Measurements from ENCODE around the gene ALPL.

GRCh38 chr1:21618059-21618458 lies 108.8 kb downstream of the ALPL start:
- TF ChIP-seq SIN3A (IDR thresholded peaks at IDR 0.05; ENCODE audit: borderline replicate concordance, insufficient read depth, low read length) (no peak), REST (IDR thresholded peaks at IDR 0.05; ENCODE audit: insufficient read depth in 1 of 2, low read depth in 2 of 2, low read length in 2 of 2) (no peak), TAF1 (IDR thresholded peaks at IDR 0.05; ENCODE audit: borderline replicate concordance, insufficient read depth, low read length) (no peak), POLR2AphosphoS5 (IDR thresholded peaks at IDR 0.05; ENCODE audit: low read depth, low read length) (no peak), FOXP2 (optimal IDR thresholded peaks at IDR 0.05; ENCODE audit: borderline replicate concordance, extremely low read depth, extremely low read length, insufficient read depth) (no peak)
